GM21529 (cell line): ENCODE measurements around the gene NOS1AP.

Source experiments
- ATAC-seq: cut with Tn5 transposase; IDR thresholded peaks from one replicate; pipeline ENCODE4 v1.9.1; 2021; ENCODE audit not compliant: unreplicated experiment

The NOS1AP gene

GRCh38 chr1:162136760-162137159 is 67.3 kb downstream of the NOS1AP start:
- no peak for ATAC-seq

GRCh38 chr1:162137179-162137960 is 67.9 kb downstream of the NOS1AP start:
- no peak for ATAC-seq

GRCh38 chr1:162138112-162138511 is 68.6 kb downstream of the NOS1AP start:
- ATAC-seq, result no peak

- no peak for ATAC-seq
These were observed 69.2 kb downstream of the NOS1AP start for GRCh38 chr1:162138599-162139181.

GRCh38 chr1:162139211-162139610 is 69.7 kb downstream of the NOS1AP start:
- no peak for ATAC-seq

GRCh38 chr1:162141281-162142054 is 72.0 kb downstream of the NOS1AP start:
- ATAC-seq, result no peak

GRCh38 chr1:162142968-162143367 is 73.5 kb downstream of the NOS1AP start:
- no peak for ATAC-seq

GRCh38 chr1:162144268-162144667 is 74.8 kb downstream of the NOS1AP start:
- no peak for ATAC-seq

GRCh38 chr1:162144853-162145252 is 75.4 kb downstream of the NOS1AP start:
- no peak for ATAC-seq

GRCh38 chr1:162145280-162145965 is 75.9 kb downstream of the NOS1AP start:
- ATAC-seq, result no peak

- ATAC-seq, result no peak
These were observed 76.6 kb downstream of the NOS1AP start for GRCh38 chr1:162145966-162146696.

- no peak for ATAC-seq
These were observed 78.3 kb downstream of the NOS1AP start for GRCh38 chr1:162147760-162148159.

GRCh38 chr1:162150112-162150511 is 80.6 kb downstream of the NOS1AP start:
- ATAC-seq, result no peak

GRCh38 chr1:162151900-162152829 is 82.7 kb downstream of the NOS1AP start:
- ATAC-seq, result no peak

- no peak for ATAC-seq
These were observed 83.9 kb downstream of the NOS1AP start for GRCh38 chr1:162153374-162153773.

GRCh38 chr1:162157469-162157868 is 88.0 kb downstream of the NOS1AP start:
- ATAC-seq, result no peak

GRCh38 chr1:162158624-162159271 is 89.3 kb downstream of the NOS1AP start:
- no peak for ATAC-seq

- no peak for ATAC-seq
These were observed 90.0 kb downstream of the NOS1AP start for GRCh38 chr1:162159515-162159914.

- ATAC-seq, result no peak
These were observed 92.5 kb downstream of the NOS1AP start for GRCh38 chr1:162161916-162162550.
